HG02571 (cell line): ENCODE data around the gene E2F3.

Experiments
- ATAC-seq: cut with Tn5 transposase; IDR thresholded peaks from one replicate; pipeline ENCODE4 v1.9.1; 2021; ENCODE audit warnings: mild to moderate bottlenecking, moderate library complexity; ENCODE audit not compliant: unreplicated experiment

The E2F3 gene

GRCh38 chr6:20402092-20402341, 338 bp downstream of the E2F3 start:
- ATAC-seq = no peak

GRCh38 chr6:20402342-20403069, 827 bp downstream of the E2F3 start:
- ATAC-seq = no peak

GRCh38 chr6:20403070-20403765, 1.5 kb downstream of the E2F3 start:
- peak; percentile 48 for ATAC-seq

- ATAC-seq = peak; percentile 6
Measured at GRCh38 chr6:20403766-20404640, 2.3 kb downstream of the E2F3 start.

GRCh38 chr6:20404641-20405032, 3.0 kb downstream of the E2F3 start:
- no peak for ATAC-seq

GRCh38 chr6:20408851-20409250, 7.2 kb downstream of the E2F3 start:
- ATAC-seq = no peak

- peak; percentile 85 for ATAC-seq
Measured at GRCh38 chr6:20409427-20409971, 7.8 kb downstream of the E2F3 start.

- no peak for ATAC-seq
Measured at GRCh38 chr6:20411544-20411943, 9.9 kb downstream of the E2F3 start.

- ATAC-seq = no peak
Measured at GRCh38 chr6:20411953-20412681, 10.4 kb downstream of the E2F3 start.

- ATAC-seq = no peak
Measured at GRCh38 chr6:20412682-20413073, 11.0 kb downstream of the E2F3 start.

GRCh38 chr6:20413826-20414225, 12.1 kb downstream of the E2F3 start:
- no peak for ATAC-seq

GRCh38 chr6:20414711-20415110, 13.0 kb downstream of the E2F3 start:
- ATAC-seq = no peak

- ATAC-seq = no peak
Measured at GRCh38 chr6:20415304-20415703, 13.6 kb downstream of the E2F3 start.

GRCh38 chr6:20415712-20416454, 14.2 kb downstream of the E2F3 start:
- ATAC-seq = no peak

- no peak for ATAC-seq
Measured at GRCh38 chr6:20416567-20417345, 15.1 kb downstream of the E2F3 start.

- ATAC-seq = no peak
Measured at GRCh38 chr6:20417819-20418218, 16.1 kb downstream of the E2F3 start.

- ATAC-seq = no peak
Measured at GRCh38 chr6:20426177-20427082, 24.8 kb downstream of the E2F3 start.

GRCh38 chr6:20427856-20428255, 26.2 kb downstream of the E2F3 start:
- ATAC-seq = peak; percentile 80
